Right lobe of liver (tissue), 6 donors: ENCODE results near the gene CEP192. TPM values are rescaled to one million over a fixed set of nuclear protein-coding genes. Genes with fewer than 3 reads are reported as not detected.

Experiments
- ATAC-seq, 4 donors: fragments of 200-7000 bp; cut with Tn5 transposase; one replicate each; pipeline ENCODE4 v1.9.1; 2020; ENCODE audit warnings: mild to moderate bottlenecking in 4 of 4, moderate library complexity in 4 of 4
- DNase-seq, 3 donors: peaks; one replicate each; pipeline ENCODE4 v3.0.0-alpha.2; 2020
- H3K27ac ChIP-seq, 3 donors: fragments of 200-600 bp; one replicate each; pipeline ENCODE4 v1.8.0; 2022
- H3K27me3 ChIP-seq, 2 donors: fragments of 200-600 bp; one replicate each; pipeline ENCODE4 v1.8.0; 2022
- H3K36me3 ChIP-seq, 4 donors: fragments of 200-600 bp; sonication (generic) in 1 of 4; one replicate each; pipeline versions ENCODE4 v1.5.1 to v1.8.0; 2017 to 2022; ENCODE audit warnings: control low read depth in 1 of 4
- H3K4me1 ChIP-seq, 4 donors: fragments of 200-600 bp; sonication (generic) in 1 of 4; one replicate each; pipeline versions ENCODE4 v1.5.1 to v1.8.0; 2017 to 2022; ENCODE audit warnings: control low read depth in 1 of 4
- H3K4me3 ChIP-seq, 3 donors: fragments of 200-600 bp; one replicate each; pipeline ENCODE4 v1.8.0; 2022
- H3K9me3 ChIP-seq, 4 donors: fragments of 200-600 bp; sonication (generic) in 1 of 4; one replicate each; pipeline versions ENCODE4 v1.5.1 to v1.8.0; 2017 to 2022; ENCODE audit warnings: control low read depth in 1 of 4
- POLR2A ChIP-seq: fragments of 450-650 bp; IDR thresholded peaks from one replicate; pipeline ENCODE4 v1.6.1; 2017; ENCODE audit warnings: antibody characterized with exemption, mild to moderate bottlenecking
- WGBS: methylation state at CpG from one replicate; pipeline ENCODE4 v1.1.6; 2018; ENCODE audit warnings: low coverage, low lambda C conversion rate; ENCODE audit not compliant: insufficient coverage; ENCODE audit errors: missing lambda C conversion rate; 5-methylcytosine and 5-hydroxymethylcytosine counted together
- intact Hi-C, 2 donors: fragments of 100-400 bp; cut with DNase I; formaldehyde crosslinking; loops; one replicate each; pipeline versions ENCODE4 v1.11.2 to v1.14.1; 2022
- total RNA-seq, 6 experiments: library from RNA; depleted of rRNA in 2 of 6; stranded (reverse); fragments of >200 nt in 2 of 6; fragmentation: NEBNext Ultra II Directional in 3 of 6; extraction: Animal tissue kit (Norgen Biotek cat#: 25700) in 3 of 6; gene quantifications; one replicate each; pipeline versions ENCODE4 v1.1.0 to v1.2.4, GENCODE V29; 2016 to 2023
- TF ChIP-seq, protein P1 (sequence below), 4 donors: fragments of 200-600 bp in 3 of 4; fragments of 450-650 bp in 1 of 4; IDR thresholded peaks; one replicate each; pipeline versions ENCODE4 v1.5.1 to v1.8.0; 2016 to 2022; ENCODE audit warnings: antibody characterized with exemption in 4 of 4, mild to moderate bottlenecking in 2 of 4
- donor health status: DM: no; HTN: yes; CAD: no.
- donor health status: DM: no; HTN: no; CAD: no.
- donor health status: DM: no; HTN: no; CAD: no.
- donor health status: DM: no; HTN: yes; CAD: no.
- donor health status: DM: no; HTN: yes; CAD: no.

The CEP192 gene
- total RNA-seq, 6 experiments from 2014 or later, result 7.5 to 9.1 (median 8.3) TPM

DNA sequence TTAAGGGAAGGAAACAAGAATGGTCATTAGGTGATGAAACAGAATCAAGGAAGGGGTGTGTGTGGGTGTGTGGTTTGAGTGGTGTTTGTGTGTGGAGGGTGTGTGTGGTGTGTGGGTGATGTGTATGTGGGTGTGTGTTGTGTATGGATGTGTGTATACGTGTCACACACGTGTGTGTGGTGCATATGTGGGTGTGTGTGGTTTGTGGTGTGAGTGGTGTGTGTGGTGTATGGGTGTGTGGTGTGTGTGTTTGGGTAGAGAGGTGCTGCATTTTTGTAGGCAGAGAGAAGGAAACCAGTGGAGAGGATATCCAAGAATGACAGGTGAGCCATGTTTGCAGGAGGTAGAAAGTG is 1.1 kb upstream of the CEP192 start:
- ATAC-seq, result no peak
- intact Hi-C loops, result no loop called here
- Histone ChIP-seq H3K4me3 (no peak overlapping the region), H3K36me3 (peaks cover 0 to 10% (median under 1%) of the 10 kb centered on the region in 4 donors), H3K9me3 (no peaks in the 10 kb centered on the region), H3K27me3 (no peaks in the 10 kb centered on the region), H3K27ac (no peak overlapping the region), H3K4me1 (peaks cover 0 to 13% (median 3%) of the 10 kb centered on the region in 4 donors)
- no peak for DNase-seq
- 64% methylated on average over 2 of the region's 2 CpGs for WGBS
- no peak for TF ChIP-seq POLR2A
- TF ChIP-seq, protein P1, sequence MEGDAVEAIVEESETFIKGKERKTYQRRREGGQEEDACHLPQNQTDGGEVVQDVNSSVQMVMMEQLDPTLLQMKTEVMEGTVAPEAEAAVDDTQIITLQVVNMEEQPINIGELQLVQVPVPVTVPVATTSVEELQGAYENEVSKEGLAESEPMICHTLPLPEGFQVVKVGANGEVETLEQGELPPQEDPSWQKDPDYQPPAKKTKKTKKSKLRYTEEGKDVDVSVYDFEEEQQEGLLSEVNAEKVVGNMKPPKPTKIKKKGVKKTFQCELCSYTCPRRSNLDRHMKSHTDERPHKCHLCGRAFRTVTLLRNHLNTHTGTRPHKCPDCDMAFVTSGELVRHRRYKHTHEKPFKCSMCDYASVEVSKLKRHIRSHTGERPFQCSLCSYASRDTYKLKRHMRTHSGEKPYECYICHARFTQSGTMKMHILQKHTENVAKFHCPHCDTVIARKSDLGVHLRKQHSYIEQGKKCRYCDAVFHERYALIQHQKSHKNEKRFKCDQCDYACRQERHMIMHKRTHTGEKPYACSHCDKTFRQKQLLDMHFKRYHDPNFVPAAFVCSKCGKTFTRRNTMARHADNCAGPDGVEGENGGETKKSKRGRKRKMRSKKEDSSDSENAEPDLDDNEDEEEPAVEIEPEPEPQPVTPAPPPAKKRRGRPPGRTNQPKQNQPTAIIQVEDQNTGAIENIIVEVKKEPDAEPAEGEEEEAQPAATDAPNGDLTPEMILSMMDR (IDR thresholded peaks at IDR 0.05), result no peak

DNA sequence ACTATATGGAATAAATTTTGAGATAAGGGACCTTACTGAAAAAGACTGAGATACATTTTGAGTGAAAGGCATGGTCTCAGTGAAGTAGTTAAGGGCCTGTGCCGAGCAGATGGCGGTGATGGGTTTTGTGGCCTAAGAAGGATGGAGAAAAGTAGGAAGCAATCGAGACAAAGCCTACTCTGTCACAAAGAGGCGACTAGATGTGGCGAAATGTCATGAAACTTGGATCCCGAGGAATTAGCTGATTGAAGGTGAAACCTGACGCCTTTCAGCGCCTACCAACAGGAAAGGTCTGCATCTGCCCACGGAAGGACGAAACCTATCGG is 558 bp upstream of the CEP192 start:
- Histone ChIP-seq H3K4me3 (peak overlapping the region; percentile 75 to 84 (median 79)), H3K9me3 (no peaks in the 10 kb centered on the region), H3K4me1 (peaks cover 0 to 13% (median 3%) of the 10 kb centered on the region in 4 donors), H3K36me3 (peaks cover 0 to 6% (median 0%) of the 10 kb centered on the region in 4 donors), H3K27me3 (no peaks in the 10 kb centered on the region), H3K27ac (peak overlapping the region in 1 of 3 donors; percentile 43)
- ATAC-seq (peak in 3 of 4 donors; percentile 1 to 8 (median 5)), DNase-seq (no peak)
- intact Hi-C loops, result no loop called here
- no peak for TF ChIP-seq POLR2A
- TF ChIP-seq, protein P1 (IDR thresholded peaks at IDR 0.05), result no peak
- 2% methylated on average over 11 of the region's 11 CpGs for WGBS

DNA sequence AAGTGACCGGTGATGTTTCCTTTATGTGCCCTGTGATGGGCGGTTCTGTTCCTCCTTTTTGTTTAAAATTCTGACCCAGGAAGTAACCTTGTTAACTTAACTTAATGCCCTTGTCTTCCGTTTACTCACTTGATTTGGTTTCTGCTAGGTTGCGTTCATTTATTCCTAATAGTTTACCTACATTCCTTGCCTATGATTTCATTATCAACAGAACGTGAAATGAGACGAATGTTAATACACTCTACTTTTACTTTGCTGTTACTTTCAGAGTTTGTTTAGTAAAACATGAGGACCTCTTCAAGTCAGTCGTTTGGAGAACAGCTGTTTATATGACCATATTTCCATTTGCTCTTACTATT is 638 bp downstream of the CEP192 start:
- Histone ChIP-seq H3K36me3 (peaks cover 0 to 4% (median 0%) of the 10 kb centered on the region in 4 donors), H3K9me3 (no peaks in the 10 kb centered on the region), H3K27me3 (no peaks in the 10 kb centered on the region), H3K4me3 (peak overlapping the region; percentile 75 to 84 (median 79)), H3K4me1 (peaks cover 0 to 13% (median 3%) of the 10 kb centered on the region in 4 donors), H3K27ac (peak overlapping the region; percentile 79 to 91 (median 81))
- 0% methylated on average over 7 of the region's 7 CpGs for WGBS
- ATAC-seq (no peak), DNase-seq (no peak)
- intact Hi-C loops, result no loop called here
- no peak for TF ChIP-seq POLR2A
- TF ChIP-seq, protein P1 (IDR thresholded peaks at IDR 0.05), result no peak

DNA sequence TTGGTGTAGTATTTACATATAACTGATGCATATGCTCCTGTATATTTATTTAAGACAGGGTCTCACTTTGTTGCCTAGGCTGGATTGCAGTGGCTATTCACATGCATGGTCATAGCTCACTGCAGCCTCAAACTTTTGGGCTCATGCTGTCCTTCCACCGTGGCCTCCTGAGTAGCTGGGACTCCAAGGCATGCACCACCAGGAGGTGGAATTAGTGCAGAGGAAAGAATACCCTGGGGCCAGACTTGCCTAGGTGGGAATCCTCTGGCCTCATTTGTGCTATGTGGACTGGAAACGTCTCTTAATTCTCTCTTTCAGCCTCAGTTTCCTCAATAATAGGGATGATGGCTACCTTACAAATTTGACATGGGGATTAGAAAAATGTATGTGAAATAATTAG is 2.3 kb downstream of the CEP192 start:
- peaks cover 0 to 13% (median 3%) of the 10 kb centered on the region in 4 donors for H3K4me1 ChIP-seq
- no peaks in the 10 kb centered on the region for H3K27me3 ChIP-seq
- intact Hi-C loops, result no loop called here
- TF ChIP-seq, protein P1 (IDR thresholded peaks at IDR 0.05), result no peak
- TF ChIP-seq POLR2A, result no peak
- H3K36me3 ChIP-seq, result no peaks in the 10 kb centered on the region
- ATAC-seq (no peak), DNase-seq (no peak)
- no peak overlapping the region for H3K27ac ChIP-seq
- H3K9me3 ChIP-seq, result no peaks in the 10 kb centered on the region
- WGBS, result 71% methylated on average over 1 of the region's 2 CpGs
- no peak overlapping the region for H3K4me3 ChIP-seq

DNA sequence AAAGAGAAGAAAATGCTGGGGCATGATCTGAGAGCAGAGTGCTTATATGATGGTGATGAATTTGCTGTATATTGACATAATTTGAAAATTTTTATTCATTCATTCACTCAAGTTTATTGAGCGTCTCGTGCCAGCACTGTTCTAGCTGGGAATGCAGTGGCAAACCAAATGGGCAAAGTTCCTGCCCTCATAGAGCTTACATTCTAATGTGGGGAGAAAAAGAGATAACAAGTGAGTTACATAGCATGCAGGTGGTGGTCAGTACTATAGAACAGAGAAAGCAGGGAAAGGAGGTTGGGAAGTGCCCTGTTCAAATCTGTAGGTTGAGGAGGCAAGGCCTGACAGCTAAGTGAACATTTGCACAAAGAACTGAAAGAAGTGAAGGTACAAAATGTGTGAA is 4.3 kb downstream of the CEP192 start:
- H3K9me3 ChIP-seq, result no peaks in the 10 kb centered on the region
- H3K27ac ChIP-seq, result no peak overlapping the region
- H3K4me1 ChIP-seq, result peaks cover 0 to 11% (median 3%) of the 10 kb centered on the region in 4 donors
- intact Hi-C loops, result no loop called here
- TF ChIP-seq POLR2A, result no peak
- TF ChIP-seq, protein P1 (IDR thresholded peaks at IDR 0.05), result no peak
- H3K4me3 ChIP-seq, result no peak overlapping the region
- DNase-seq (no peak), ATAC-seq (no peak)
- H3K36me3 ChIP-seq, result no peaks in the 10 kb centered on the region
- H3K27me3 ChIP-seq, result no peaks in the 10 kb centered on the region
- 63% methylated on average over 2 of the region's 2 CpGs for WGBS
